ENCODE measurements around the gene NOL4L.

DNA sequence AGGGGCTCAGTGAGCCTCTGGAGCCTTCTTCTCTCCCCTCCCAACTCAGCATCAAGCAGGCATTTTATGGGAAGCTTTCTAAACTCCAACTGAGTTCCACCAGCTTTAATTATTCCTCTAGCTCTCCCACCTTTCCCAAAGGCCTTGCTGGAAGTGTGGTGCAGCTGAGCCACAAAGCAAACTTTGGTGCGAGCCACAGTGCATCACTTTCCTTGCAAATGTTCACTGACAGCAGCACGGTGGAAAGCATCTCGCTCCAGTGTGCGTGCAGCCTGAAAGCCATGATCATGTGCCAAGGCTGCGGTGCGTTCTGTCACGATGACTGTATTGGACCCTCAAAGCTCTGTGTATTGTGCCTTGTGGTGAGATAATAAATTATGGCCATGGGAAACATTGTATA is 148.2 kb downstream of the NOL4L start:
- TF ChIP-seq, protein P1, sequence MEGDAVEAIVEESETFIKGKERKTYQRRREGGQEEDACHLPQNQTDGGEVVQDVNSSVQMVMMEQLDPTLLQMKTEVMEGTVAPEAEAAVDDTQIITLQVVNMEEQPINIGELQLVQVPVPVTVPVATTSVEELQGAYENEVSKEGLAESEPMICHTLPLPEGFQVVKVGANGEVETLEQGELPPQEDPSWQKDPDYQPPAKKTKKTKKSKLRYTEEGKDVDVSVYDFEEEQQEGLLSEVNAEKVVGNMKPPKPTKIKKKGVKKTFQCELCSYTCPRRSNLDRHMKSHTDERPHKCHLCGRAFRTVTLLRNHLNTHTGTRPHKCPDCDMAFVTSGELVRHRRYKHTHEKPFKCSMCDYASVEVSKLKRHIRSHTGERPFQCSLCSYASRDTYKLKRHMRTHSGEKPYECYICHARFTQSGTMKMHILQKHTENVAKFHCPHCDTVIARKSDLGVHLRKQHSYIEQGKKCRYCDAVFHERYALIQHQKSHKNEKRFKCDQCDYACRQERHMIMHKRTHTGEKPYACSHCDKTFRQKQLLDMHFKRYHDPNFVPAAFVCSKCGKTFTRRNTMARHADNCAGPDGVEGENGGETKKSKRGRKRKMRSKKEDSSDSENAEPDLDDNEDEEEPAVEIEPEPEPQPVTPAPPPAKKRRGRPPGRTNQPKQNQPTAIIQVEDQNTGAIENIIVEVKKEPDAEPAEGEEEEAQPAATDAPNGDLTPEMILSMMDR (IDR thresholded peaks at IDR 0.05), result no peak
- TF ChIP-seq POLR2A (IDR thresholded peaks at IDR 0.05), result no peak

All from suprapubic skin (tissue), 3 donors.